DMS 273 treated with DMSO at 0.1 percent for 48 hours (cell line): ENCODE measurements around the gene OR4D10.

Experiments used
- DNase-seq: peaks from one replicate; lab custom pipeline; 2025; lab: John Stamatoyannopoulos, UW

The OR4D10 gene

GRCh38 chr11:59528711-59529110, 55.6 kb downstream of the OR4D10 start:
- DNase-seq, result no peak
